NCI-H1694 (cell line): ENCODE measurements around the gene SART3.
"Not testable (repeated sequence)": the region's sequence is repeated elsewhere in the genome, so short reads cannot be mapped to it uniquely, and the experiment has no call there.

Experiments used
- DNase-seq: peaks from one replicate; lab custom pipeline; 2025; lab: John Stamatoyannopoulos, UW

Gene SART3

GRCh38 chr12:108597559-108598471 is 36.8 kb upstream of the SART3 start, which contains the start of gene TMEM119:
Gene TMEM119, minus strand, starts transcription at chr12:108598084. Its CDS starts 5,701 bp downstream, at chr12:108592383.
- no peak for DNase-seq

DNA sequence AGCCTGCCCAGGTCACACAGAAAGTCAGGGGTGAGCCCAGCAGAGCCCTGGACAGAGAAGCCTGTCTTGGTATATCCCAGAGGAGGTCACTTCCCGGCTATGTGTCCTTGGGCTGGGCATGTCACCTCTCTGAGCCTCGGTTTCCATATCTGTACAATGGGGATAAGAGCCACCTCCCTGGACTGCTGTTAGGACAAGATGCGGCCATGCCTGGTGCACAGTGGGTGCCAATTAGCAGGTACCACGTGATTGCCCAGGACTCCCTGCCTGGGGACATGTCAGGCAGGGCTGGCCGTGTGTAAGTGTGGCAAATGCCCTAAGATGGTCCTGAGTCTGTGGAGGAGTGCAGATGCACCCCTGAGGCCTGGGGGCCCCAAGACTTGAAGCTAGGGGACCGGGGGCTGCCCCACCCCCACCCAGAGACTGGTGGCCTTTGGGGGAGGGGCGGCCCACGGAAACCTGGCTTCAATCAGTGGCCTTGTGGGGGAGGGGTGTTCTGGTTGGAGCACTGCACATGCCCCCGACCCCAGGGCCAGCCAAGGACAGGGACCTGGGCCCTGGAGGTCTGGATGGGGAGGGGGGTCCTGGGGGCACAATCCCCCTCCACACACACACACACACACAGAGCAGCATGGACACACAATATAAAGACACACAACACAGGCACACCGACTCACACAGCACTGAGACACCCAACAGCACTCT is 36.0 kb upstream of the SART3 start:
- no peak for DNase-seq

DNA sequence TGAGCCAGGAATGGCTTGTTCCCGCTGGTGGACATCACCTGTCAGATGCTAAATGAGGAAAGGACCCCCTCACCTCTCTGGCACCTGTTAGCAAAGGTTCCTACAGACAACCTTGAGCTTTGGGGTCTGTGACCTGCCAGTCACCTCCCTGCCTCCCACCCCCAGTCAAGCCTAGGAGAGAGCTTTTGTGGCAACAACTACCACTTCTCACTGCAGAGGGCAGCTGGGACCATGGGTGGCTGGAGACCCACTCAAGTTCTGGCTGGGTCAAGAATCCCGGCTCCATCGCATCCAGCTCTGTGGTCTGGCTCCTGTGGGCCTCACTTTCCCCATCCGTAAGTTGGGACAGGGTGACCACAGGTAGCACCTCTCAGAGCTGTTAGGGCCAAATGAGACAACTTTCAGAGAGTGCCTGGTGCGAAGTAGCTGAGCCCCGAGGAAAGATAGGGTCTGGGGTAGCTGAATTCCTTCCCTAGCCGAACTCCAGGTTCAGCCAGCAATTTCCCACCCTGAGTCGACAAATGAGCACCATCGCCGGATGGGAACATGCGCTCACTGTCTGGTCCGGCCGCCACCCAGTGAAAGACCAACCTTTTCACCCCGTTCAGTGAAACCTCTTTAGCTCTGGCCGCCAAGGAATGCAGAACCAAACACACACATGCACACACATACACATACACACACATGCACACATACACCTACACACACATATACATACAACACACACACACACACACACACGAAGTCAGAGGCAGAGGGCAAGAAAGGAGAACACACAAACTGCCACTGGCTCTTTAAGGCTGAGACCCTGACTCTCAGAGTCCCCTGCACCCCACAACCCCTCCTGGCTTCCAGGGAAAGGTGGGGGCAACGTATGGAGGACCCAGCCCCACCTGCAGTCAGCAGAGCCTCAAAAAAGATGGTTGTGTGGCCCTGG is 35.0 kb upstream of the SART3 start:
- DNase-seq = no peak

DNA sequence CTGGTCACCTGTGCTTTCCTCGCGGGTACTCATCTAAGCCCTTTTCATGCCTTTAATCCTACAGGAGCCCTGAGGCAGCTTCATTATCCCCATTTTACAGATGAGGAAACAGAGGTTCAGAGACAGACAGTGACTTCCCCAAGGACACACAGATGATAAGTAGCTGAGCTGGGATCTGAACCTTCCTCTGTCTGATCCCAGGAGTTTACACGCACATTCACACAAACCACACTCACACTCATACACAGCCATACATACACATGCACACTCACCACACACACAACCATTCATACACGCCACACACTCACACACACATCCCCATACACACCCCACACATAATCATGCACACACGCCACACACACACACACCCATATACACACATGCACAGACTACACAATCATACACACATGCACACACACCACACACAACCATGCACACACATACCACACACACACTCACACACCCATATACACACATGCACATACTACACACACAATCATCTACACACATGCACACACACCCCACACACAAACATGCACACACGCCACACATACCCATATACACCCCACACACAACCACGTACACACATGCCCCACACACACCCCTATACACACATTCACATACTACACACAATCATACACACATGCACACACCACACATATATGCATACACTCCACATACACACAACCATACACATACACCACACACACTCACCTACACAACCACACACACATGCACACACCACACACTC is 34.2 kb upstream of the SART3 start:
- no peak for DNase-seq

GRCh38 chr12:108594323-108594903 is 33.4 kb upstream of the SART3 start:
- DNase-seq = no peak

- no peak for DNase-seq
Measured at GRCh38 chr12:108592033-108592909, 31.3 kb upstream of the SART3 start.

DNA sequence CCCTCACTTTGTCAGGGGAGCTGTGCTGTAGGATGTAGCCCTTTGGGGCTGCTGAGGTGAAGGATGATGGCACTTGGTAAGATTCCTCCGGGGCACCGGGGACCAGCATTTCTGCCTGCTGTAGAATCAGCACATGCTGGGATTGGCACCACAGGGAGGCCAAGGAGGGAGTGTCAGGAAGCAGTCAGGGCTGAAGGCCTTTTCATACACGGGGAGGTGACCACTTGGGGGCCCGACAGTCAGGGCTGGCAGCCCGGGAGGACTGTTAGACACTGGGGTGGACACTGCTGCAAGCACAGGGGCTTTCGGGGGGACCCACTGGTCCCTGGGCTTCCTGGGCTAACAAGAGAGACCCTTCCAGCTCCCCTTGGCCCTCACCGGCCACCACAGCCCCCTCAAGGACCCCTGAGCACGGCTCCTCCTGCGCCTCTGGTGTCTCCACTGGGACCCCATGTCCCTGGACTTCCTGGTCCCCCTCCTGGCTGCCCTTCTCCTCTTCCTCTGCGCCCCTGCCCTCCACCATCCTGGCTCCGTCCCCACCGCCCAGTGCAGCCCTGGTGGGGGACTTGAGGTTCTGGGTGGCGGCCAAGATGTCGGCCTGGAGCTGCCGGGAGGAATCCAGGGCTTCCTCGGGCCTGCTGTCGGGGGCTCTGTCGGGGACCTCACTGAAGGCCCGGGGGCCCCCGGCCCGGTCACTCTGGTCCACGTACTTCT is 30.5 kb upstream of the SART3 start:
- DNase-seq = no peak

DNA sequence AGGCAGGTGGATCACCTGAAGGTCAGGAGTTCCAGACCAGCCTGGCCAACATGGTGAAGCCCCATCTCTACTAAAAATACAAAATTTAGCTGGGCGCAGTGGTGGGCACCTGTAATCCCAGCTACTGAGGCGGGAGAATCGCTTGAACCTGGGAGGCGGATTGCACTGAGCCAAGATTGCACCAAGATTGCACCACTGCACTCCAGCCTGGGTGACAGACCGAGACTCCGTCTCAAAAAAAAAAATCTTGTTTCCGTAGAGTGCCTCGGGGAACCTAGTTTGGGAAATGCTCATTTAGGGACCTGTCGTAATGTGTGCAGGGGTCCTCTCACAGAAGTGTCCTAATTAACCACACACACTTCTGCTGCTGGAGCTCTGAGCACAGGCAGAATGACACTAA is 29.5 kb upstream of the SART3 start:
- not testable (repeated sequence) for DNase-seq

- no peak for DNase-seq
Measured at GRCh38 chr12:108589840-108590229, 28.9 kb upstream of the SART3 start.

GRCh38 chr12:108589028-108589839 is 28.3 kb upstream of the SART3 start:
- DNase-seq = no peak

DNA sequence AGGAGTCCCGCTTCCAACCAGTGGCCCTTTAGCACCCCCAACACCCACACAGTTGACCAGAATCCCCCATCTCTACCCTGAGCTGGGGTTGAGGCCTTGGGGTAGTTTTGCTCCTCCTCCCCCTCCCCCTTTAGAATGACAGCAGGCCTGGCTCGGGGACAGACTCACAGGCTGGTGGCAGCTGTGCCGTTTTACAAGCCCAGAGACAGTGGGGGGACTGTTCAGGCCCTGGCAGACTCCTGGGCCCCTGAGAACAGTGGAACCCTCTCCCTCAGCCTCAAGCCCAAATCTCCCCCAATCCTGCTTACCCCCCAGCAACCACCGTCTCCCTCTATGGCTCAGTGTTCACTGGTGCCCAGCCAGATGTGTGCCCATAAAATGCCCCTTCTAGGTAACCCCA is 26.9 kb upstream of the SART3 start:
- DNase-seq = peak; percentile 46

- no peak for DNase-seq
Measured at GRCh38 chr12:108586306-108586705, 25.3 kb upstream of the SART3 start.

GRCh38 chr12:108585864-108586263 is 24.9 kb upstream of the SART3 start:
- DNase-seq = no peak

DNA sequence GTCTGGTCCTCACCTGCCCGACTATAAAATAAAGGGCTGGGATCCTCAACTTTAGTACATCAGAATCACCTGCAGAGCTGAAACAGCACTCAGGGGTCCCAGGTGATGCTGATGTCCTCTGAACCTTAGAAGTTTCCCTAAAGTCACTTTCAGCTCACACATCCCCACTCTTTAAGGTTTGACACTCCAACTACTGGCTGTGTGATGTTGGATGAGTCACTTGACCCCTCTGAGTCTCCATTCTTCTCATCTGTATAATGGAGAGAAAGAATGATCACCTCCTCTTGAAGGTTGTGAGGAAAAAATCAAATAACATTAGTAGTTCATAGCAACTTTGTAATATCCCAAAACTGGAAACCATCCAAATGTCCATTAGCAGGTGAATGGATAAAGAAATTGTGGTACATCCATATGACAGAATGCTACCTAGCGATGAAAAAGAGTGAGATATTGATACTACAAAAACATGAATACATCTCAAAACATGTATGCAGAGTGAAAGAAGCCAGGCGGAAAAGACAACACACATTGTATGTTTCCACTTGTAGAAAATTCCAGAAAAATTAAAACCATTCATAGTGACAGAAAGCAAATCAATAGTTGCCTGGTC is 23.6 kb upstream of the SART3 start:
- no peak for DNase-seq

GRCh38 chr12:108583991-108584390 is 23.0 kb upstream of the SART3 start:
- peak; percentile 38 for DNase-seq

DNA sequence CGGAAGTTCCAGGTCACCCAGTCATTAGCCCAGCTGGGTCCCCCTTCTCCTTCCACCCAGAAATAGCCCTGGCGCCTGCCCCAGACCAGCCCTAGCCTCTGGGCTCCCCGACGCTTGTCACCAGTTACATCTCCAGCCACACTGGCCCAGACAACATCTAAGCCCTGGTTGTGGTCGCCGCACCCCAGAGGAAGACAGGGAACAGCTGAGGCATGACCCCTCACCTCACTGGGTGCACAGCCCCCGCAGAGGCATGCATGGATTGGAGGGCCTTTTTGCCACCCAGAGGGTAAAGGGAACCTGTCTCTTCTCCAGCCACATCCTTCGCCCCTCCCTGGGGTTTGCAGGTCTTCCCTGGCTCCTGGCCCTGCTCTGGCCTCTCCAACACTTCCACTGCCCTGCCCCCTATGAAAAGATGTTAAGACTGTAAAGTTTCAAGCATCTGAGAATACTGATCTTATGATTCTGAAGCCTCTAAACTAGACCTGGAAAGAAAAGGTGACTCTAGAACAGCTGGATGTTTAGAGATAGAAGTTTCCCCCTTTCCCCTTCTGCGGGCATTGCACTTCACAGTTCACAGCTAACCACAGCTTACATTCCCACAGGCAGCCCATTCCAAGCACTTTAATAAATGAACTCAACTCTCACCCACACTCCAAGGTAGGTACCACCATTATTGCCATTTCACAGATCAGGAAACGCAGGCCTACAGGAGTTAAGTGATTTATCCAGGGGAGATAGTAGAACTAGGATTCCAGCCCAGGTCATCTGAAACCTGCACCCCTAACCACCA is 22.2 kb upstream of the SART3 start:
- no peak for DNase-seq

DNA sequence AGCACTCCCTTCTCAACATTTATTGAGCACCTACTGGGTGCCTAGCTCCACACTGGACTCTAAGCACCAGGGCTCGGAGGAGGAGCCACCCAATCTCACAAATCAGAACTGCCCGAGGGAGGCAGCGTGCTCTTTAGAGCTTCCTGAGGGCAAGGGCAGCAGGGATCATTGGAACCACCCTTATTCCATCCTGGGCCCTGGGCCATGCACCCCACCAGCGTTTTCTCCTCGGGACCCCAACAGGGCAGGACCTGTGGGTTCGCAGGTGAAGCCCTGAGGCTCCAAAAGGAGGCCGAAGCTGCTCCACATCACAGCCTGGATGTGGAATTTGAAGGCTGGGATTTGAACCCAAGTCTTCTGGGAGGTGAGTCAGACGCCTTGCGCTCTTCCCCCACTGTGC is 21.5 kb upstream of the SART3 start:
- no peak for DNase-seq
